Osteocyte (in vitro differentiated cells): ENCODE measurements around the gene BCL2L12. TPM values are rescaled to one million over a fixed set of nuclear protein-coding genes. Genes with fewer than 3 reads are reported as not detected.

Experiments used
- DNase-seq: peaks from one replicate; pipeline ENCODE4 v3.0.0; 2021; ENCODE audit warnings: mixed read lengths; ENCODE audit not compliant: unreplicated experiment; ENCODE audit errors: extremely low spot score
- H3K27ac Mint-ChIP-seq: one replicate; pipeline ENCODE4 v1.8.0; 2021; ENCODE audit warnings: mild to moderate bottlenecking, mixed read lengths; ENCODE audit not compliant: unreplicated experiment
- H3K27me3 Mint-ChIP-seq: one replicate; pipeline ENCODE4 v1.8.0; 2021; ENCODE audit warnings: mixed read lengths; ENCODE audit not compliant: unreplicated experiment
- H3K36me3 Mint-ChIP-seq: one replicate; pipeline ENCODE4 v1.8.0; 2021; ENCODE audit warnings: mixed read lengths; ENCODE audit not compliant: unreplicated experiment
- H3K4me1 Mint-ChIP-seq: one replicate; pipeline ENCODE4 v1.8.0; 2021; ENCODE audit warnings: mixed read lengths; ENCODE audit not compliant: unreplicated experiment
- H3K4me3 Mint-ChIP-seq: one replicate; pipeline ENCODE4 v1.8.0; 2021; ENCODE audit warnings: mild to moderate bottlenecking, moderate library complexity, mixed read lengths; ENCODE audit not compliant: unreplicated experiment
- H3K9me3 Mint-ChIP-seq: one replicate; pipeline ENCODE4 v1.8.0; 2021; ENCODE audit warnings: mixed read lengths; ENCODE audit not compliant: unreplicated experiment
- total RNA-seq: library from RNA; stranded (reverse); gene quantifications from 2 replicates; pipeline ENCODE4 v1.2.1, GENCODE V29; 2021
- TF ChIP-seq, protein P1 (sequence below): fragments of 200-600 bp; sonication (generic); IDR thresholded peaks from 2 replicates; pipeline ENCODE4 v1.5.0; 2021; ENCODE audit warnings: antibody characterized with exemption, mild to moderate bottlenecking, moderate library complexity

Gene BCL2L12
- total RNA-seq, 1 donor from 2014 or later, result 29.3 TPM

DNA sequence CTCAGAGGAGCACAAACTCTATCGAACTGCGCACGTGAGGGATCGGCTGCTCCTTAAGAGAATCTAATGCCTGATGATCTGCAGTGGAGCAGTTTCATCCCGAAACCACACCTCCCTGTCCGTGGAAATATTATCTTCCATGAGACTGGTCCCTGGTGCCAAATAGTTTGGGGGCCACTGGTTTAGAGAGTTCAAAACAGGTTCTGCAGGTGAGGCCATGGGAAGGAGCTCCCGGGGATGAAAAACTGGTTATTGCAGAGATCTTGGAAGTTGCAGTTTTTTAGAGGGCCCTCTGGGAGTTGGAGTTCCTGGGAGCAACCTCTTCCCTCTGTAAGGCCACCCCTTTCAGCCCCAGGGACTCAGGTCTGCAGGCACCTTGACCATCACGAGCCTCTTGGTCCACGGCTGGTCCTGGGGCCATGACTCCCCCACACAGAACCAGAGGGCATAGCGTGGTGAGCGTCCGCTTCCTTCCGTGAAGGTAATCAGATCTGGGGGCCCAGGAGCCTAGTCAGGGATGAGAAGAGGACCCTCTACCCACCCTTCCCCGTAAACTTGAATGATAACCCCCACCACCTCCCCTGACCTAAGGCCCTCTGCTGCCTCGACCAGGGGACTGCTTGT, 5.3 kb upstream of the BCL2L12 start:
- no peak overlapping the region for H3K27ac Mint-ChIP-seq

DNA sequence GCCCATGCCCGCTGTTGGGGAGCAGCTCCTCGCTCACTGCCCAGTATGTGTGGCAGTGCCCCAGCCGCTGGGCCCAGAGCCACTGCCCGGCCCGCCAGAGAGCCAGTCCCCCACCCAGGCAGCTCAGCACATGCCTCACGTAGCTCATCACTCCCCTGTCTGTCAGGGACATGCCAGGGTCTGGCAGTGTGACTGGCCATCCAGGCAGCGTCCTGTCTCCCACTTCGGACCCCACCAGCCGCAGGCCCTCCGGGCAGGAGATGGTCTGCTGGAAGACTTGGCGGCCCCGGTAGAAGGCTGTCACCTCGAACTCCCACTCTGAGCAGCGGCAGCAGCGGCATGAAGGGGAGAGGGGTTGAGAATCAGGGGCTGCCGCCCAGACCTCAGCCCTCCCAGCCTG, 3.7 kb upstream of the BCL2L12 start:
- no peaks in the 10 kb centered on the region for H3K9me3 Mint-ChIP-seq
- no peak overlapping the region for H3K27ac Mint-ChIP-seq
- H3K27me3 Mint-ChIP-seq, result no peaks in the 10 kb centered on the region
- H3K36me3 Mint-ChIP-seq, result peaks cover 12% of the 10 kb centered on the region
- peak overlapping the region; percentile 29 for H3K4me3 Mint-ChIP-seq
- TF ChIP-seq, protein P1, sequence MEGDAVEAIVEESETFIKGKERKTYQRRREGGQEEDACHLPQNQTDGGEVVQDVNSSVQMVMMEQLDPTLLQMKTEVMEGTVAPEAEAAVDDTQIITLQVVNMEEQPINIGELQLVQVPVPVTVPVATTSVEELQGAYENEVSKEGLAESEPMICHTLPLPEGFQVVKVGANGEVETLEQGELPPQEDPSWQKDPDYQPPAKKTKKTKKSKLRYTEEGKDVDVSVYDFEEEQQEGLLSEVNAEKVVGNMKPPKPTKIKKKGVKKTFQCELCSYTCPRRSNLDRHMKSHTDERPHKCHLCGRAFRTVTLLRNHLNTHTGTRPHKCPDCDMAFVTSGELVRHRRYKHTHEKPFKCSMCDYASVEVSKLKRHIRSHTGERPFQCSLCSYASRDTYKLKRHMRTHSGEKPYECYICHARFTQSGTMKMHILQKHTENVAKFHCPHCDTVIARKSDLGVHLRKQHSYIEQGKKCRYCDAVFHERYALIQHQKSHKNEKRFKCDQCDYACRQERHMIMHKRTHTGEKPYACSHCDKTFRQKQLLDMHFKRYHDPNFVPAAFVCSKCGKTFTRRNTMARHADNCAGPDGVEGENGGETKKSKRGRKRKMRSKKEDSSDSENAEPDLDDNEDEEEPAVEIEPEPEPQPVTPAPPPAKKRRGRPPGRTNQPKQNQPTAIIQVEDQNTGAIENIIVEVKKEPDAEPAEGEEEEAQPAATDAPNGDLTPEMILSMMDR, result no peak
- DNase-seq, result no peak
- H3K4me1 Mint-ChIP-seq, result peaks cover 22% of the 10 kb centered on the region

More for the DNA sequence above, 5.3 kb upstream of the BCL2L12 start:
- no peaks in the 10 kb centered on the region for H3K27me3 Mint-ChIP-seq
- TF ChIP-seq, protein P1, result no peak
- H3K36me3 Mint-ChIP-seq, result peaks cover 18% of the 10 kb centered on the region
- DNase-seq, result no peak
- no peaks in the 10 kb centered on the region for H3K9me3 Mint-ChIP-seq
- peaks cover 11% of the 10 kb centered on the region for H3K4me1 Mint-ChIP-seq
- no peak overlapping the region for H3K4me3 Mint-ChIP-seq

GRCh38 chr19:49663224-49663623, 2.5 kb upstream of the BCL2L12 start:
- TF ChIP-seq, protein P1, result no peak
- Mint-ChIP-seq H3K36me3 (peaks cover 6% of the 10 kb centered on the region), H3K4me3 (no peak overlapping the region), H3K9me3 (no peaks in the 10 kb centered on the region), H3K4me1 (peaks cover 27% of the 10 kb centered on the region), H3K27me3 (no peaks in the 10 kb centered on the region), H3K27ac (peak overlapping the region; percentile 94)
- no peak for DNase-seq

GRCh38 chr19:49664171-49665035, 1.3 kb upstream of the BCL2L12 start:
- Mint-ChIP-seq H3K4me1 (peaks cover 27% of the 10 kb centered on the region), H3K27ac (peak overlapping the region; percentile 94), H3K9me3 (no peaks in the 10 kb centered on the region), H3K27me3 (no peaks in the 10 kb centered on the region), H3K36me3 (peaks cover 3% of the 10 kb centered on the region), H3K4me3 (peak overlapping the region; percentile 92)
- TF ChIP-seq, protein P1, result no peak
- peak; percentile 93 for DNase-seq

GRCh38 chr19:49665036-49665350, 740 bp upstream of the BCL2L12 start:
- peak overlapping the region; percentile 92 for H3K4me3 Mint-ChIP-seq
- peaks cover 3% of the 10 kb centered on the region for H3K36me3 Mint-ChIP-seq
- H3K9me3 Mint-ChIP-seq, result no peaks in the 10 kb centered on the region
- DNase-seq, result no peak
- peak overlapping the region; percentile 94 for H3K27ac Mint-ChIP-seq
- no peaks in the 10 kb centered on the region for H3K27me3 Mint-ChIP-seq
- H3K4me1 Mint-ChIP-seq, result peaks cover 27% of the 10 kb centered on the region
- TF ChIP-seq, protein P1, result no peak
